Activated CD4-positive, alpha-beta T cell treated with anti-CD3 and anti-CD28 coated beads for 24 hours (primary cell): Measurements from ENCODE around the gene RASA3.
"Not testable (repeated sequence)": the region's sequence is repeated elsewhere in the genome, so short reads cannot be mapped to it uniquely, and the experiment has no call there.

ENCODE experiments used
- DNase-seq, 2 donors: peaks; one replicate each; pipeline ENCODE4 v3.0.0-alpha.2; 2020; ENCODE audit warnings: low read depth in 2 of 2

RASA3 gene

DNA sequence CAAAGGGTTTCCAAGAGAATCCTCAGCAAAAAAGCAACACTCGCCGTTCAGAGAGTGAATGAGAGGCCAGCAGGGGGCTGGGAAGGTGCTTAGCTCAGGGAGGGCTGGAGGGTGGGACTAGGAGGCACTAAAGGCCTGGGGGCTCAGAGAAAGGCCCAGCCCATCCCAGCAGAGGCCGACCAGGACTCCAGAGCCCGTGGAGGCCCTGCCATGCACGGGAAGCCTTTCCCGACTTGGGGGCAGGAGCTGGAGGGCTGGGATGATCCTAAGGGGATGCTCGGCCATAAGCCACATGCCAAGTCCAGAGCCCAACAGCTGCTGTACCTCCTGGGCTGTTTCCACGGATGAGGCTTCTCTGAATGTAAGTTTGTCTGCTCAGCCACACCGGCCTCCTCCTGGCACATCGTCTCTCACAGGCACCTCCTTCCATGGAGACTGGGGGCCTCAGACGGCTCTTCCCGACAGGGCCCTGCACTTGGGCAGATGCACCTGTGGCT, 19.5 kb downstream of the RASA3 start:
- no peak for DNase-seq

DNA sequence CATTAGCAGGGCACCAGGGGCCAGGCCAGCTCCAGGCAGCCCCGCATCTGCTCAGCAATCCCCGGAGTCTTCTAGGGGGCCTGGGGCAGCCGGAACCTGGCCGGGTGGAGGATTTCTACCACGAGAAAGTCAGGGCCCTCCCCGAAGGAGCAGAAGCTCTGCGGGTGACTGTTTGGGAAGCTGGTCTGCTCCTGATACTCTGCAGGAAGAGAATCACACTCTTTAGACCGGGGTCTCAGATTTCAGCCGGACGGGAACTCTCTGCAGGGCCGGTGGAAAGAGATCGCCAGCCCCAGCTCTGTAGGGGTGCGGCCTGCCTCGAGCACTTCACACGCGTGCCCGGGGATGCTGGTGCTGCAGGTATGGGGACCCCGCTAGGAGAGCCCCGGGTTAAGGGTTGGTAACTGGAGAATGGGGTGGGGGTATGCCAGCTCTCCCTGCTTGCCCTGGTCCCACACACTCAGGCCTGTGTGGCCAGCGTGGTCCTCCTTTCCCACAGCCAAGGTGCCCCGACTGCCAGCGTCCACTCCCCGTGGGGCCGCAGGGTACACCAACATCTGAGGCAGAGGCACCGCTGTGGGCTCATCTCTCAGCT, 20.1 kb downstream of the RASA3 start:
- DNase-seq = no peak

DNA sequence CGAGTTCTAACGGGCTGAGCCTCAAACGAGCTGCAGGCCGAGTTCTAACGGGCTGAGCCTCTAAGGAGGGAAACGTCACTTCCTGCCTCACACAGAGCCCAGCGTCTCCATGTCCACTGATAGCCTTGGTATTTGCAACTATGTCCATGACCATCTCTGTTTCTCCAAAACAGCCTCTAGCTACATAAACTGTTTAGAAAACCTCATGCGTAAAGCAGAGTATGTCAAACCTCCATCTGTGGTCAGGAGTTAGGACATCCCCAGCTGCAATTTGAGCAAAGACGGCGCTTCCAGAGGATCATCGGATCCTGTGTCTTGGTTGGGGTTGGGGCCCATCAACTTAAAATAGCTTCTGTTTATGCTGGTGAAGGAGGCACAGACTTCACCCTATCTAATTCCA, 20.8 kb downstream of the RASA3 start:
- no peak for DNase-seq

DNA sequence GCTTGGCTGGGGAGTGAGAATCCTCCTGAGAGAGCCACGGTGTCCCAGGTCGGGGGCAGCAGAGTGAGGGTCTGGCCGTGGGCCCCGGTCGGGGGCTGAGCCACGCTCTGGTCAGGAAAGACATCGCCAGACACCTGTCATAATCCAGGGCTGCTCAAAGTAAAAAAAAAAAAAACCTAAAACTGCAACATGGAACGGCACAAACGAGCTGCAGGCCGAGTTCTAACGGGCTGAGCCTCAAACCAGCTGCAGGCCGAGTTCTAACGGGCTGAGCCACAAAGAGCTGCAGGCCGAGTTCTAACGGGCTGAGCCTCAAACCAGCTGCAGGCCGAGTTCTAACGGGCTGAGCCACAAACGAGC, 21.6 kb downstream of the RASA3 start:
- not testable (repeated sequence) for DNase-seq

DNA sequence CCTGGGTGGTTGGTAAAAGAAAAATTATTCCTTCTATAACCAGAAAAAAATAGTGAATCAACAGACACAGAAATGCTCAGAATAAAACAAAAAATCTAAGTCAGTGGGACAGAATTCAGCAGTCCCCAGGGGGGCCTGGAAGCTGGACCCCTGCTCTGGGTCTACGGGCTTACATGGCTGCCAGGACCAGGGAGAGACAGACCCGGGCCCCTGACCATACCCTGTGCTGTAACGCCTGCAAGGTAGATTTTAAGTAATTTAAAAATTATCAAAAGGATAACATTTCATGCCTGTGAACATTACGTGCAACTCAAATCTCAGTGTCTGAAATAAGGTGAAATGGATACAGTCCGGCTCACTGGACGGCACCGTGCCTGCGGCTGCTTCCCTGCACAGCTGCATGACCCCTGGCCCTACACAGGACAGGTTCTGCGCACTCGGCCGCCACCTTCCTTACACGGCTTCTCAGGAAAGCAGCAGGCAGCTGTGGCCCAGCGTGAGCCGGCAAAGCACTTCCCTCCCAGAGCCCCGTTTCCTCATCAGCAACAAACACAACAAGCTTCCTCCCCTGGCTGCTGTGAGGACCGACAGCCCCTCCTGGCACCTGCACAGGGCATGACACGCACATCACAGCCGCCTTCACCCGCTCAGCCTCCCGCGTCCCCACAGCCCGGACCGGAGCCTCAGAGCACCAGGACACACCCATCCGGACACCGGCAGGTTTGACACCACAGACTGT, 22.2 kb downstream of the RASA3 start:
- peak in 1 of 2 donors; percentile 41 for DNase-seq

DNA sequence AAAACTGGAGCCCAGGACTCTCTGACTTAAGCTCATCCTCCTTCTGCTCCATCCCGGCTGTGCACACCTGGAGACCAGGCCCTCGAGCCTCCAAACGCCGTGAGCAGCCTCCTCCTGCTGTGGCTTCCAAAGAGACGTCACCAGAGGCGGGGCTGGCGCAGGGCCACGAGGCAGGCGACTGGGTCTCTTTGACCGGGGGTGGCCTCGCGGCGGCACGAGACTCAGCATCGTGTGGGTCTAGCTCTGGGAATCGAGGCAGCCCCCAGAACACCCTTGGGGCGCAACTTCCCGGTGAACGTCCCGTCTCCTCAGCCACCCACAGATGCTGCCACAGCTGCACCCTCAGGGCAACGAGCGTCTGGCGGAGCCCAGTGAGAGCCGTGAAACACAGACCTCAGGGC, 22.8 kb downstream of the RASA3 start:
- DNase-seq = peak in 1 of 2 donors; percentile 41

DNA sequence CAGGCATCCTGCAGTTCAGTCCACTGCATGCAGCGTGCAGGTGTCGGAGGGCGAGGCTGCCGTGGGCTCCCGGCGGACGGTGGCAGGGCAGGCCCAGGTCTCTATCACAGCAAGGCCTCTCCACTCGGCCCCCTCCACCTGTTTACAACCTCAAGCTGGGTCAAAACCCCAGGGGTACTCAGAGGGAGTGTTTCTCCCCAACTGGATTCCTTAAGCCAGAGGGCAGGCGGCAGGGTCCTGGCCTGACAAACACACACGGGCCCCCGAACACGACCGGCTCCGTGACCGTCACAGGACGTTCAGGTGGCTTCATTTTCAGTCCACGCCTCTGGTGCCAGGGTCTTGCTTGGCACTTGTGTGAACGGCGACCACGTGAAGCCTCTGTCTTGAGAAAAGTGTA, 23.5 kb downstream of the RASA3 start:
- no peak for DNase-seq

DNA sequence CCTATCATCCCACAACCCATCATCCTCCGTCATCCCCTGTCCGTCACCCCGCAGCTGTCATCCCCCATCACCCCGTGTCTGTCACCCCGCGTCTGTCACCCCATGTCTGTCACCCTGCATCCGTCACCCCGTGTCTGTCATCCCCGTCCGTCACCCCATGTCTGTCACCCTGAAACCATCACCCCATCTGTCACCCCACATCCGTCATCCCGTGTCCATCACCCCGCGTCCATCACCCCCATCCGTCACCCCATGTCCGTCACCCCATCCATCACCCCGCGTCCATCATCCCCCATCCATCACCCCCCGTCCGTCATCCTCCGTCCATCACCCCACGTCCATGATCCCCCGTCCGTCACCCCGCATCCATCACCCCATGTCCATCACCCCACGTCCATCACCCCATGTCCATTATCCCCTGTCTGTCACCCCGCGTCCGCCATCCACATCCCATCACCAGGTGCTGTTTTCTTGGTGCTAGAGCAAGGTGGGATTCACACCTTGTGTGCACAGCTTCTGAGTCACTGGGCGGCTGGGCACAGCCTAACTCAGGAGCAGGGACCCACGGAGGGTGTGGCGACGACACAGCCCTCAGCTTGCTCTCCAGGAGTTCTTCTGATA, 24.2 kb downstream of the RASA3 start:
- DNase-seq = no peak

DNA sequence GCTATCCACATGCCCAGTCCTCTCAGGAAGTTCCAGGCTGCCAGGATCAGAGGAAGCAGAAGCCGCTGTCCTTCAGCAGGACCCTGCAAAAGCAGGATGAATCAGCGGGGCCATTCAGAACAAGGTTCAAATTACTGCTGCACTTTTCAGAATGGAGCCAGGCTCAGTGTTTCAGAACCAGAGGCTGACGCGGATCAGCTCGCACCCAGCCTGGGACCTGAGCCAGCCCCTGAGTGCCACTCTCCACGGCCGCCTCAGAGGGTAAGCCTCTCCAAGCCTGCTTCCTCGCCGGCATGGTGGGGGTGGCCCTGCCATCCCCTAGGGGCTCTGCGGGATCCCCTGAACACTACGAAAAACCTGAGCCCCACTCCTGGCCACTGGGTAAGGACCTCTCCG, 24.7 kb downstream of the RASA3 start:
- no peak for DNase-seq

DNA sequence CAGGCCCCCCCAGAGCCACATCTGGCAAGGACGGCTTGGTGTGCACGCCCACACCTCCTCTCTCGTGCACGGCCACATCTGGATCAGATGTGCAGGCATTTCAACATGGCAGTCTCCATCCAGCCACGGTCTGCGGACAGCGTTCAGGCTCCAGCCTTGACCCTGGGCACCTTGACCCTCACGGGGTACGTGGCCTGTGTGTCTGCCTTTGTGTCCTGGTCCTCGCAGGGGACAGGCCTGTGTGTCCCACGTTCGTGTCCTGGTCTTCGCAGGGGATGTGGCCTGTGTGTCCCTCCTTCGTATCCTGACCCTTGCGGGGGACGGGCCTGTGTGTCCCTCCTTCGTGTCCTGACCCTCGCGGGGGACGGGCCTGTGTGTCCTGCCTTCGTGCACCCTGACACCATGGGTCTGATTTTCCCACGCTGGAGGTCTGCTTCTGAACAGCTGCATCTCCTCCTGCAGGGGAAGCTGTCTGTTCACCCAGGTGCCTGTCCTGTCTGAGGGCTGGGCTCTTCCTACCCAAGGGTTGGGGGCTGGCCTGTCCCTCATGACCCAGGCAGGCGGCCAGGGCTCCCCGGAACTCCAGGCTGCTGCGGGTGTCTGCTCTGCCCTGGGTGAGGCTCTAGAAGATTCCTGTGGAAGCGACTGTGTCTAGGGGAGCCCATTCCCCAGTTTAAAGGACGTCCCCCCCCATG, 25.3 kb downstream of the RASA3 start:
- DNase-seq = no peak

DNA sequence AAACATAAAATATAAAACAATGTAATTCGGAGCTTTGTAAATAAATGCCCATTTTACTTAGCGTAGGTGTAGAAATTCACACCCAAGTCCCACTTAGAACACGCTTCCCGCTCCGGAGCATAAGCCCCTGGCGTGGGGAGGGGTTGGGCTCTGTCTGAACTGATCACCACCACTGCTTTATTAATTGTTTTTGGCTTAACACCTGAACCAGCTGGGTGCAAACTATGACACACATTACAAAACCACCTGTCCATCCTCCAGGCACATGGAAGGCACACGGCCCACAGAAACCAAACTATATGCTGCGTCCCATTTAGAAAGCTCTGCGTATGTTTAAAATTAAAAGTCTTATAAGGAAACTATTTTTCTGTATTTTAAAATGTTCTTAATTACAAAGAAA, 25.9 kb downstream of the RASA3 start:
- DNase-seq = no peak

DNA sequence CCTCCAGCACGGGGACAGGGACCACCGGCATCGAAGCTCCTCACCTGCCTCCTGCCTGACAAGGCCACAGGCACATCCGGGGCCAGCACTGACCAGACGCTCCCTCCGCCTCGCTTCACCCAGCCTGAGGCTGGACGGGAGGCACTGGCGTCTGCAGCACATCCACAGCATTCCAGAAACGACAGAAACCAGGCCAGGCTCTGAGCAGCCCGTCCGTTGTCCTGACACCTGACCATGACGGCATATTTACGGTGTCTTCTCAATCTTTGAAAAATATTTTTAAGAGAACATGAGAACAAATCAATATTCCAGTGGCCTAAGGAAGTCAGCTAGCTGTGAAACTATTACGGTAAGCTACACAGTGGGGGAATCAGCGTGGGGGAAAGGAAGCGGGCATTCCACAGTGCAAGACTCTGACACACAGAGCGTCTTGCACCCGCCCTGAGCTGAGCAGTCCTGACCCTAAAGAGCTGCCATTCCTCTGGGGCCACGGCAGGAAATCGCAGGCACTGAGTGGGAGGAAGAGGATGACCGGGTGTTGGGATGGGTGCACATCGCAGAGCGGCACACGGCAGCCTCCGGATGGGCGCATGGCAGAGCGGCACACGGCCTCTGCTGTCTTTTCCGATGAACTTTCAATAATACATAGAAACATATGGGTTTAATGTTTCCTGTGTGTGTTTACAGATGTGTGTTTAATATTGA, 26.8 kb downstream of the RASA3 start:
- no peak for DNase-seq

DNA sequence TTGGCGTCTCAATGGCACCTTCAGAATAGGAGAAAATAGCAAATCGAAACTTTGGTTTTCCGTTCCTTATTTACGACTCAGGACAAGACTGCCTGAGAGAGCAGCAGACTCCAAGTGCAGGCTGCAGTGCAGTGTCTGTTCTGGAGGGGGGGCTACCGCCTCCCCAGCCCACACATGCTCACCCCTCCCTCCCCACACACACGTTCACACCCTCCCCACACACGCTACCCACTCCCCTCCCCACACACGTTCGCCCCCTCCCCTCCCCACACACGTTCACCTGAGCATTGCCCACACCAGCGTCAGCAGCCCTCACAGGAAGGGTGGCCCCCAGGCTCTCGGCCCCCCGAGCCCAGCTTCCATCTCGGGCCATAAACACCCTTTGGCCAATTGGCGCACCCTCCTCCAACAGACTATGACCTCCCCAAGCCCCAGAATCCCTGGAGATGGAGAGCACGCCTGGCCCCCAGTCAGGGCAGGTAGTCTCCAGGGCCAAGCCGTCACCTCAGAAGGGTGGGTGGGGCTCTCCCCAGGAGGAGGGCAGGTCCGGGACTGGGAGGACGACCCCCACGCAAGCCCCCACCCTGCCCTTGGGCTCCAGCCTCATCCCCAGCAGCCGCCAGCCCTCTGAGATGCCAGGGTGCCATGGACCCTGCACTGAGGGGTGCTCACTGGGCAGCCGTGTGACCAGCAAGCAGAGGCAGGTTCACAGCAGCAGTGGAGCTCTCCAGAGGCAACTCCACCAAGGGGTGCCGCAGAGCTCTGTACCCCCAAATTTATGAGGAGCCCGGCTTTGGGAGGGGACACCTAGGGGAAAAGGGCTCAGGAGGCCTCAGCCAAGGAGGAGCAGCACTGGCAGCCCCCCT, 27.5 kb downstream of the RASA3 start:
- no peak for DNase-seq

DNA sequence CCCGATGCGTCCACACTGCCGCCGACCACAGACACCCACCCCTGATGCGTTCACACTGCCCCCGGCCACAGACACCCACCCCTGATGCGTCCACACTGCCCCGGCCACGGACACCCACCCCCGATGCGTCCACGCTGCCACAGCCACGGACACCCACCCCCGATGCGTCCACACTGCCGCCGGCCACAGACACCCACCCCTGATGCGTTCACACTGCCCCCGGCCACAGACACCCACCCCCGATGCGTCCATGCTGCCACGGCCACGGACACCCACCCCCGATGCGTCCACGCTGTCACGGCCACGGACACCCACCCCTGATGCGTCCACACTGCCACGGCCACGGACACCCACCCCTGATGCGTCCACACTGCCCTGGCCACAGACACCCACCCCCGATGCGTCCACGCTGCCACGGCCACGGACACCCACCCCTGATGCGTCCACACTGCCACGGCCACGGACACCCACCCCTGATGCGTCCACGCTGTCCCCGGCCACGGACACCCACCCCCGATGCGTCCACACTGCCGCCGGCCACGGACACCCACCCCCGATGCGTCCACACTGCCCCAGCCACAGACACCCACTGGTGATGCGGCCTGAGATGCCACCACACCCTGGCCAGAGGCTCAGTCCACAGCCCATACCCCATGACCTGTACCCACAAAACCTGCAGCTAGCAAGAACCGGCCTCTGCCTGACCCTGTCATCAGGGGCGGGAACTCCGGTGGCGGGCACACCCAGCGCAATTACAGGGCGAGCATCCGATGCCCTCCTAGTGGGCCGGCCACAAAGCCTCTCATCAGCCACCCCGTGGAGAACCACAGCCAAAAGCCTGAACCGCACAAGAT, 28.4 kb downstream of the RASA3 start:
- DNase-seq = no peak

DNA sequence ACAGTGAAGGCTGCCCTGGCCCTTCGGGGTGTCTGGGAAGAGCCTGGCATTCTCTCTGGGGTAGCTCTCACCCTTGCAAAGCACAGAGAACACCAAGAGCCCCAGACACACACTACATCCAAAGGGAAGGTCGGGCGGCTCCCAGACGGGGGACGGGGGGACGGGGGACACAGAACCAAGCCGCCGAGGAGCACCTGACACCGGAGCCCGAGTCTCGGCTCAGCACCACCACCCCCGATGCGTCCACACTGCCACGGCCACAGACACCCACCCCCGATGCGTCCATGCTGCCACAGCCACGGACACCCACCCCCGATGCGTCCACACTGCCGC, 29.2 kb downstream of the RASA3 start:
- not testable (repeated sequence) for DNase-seq

DNA sequence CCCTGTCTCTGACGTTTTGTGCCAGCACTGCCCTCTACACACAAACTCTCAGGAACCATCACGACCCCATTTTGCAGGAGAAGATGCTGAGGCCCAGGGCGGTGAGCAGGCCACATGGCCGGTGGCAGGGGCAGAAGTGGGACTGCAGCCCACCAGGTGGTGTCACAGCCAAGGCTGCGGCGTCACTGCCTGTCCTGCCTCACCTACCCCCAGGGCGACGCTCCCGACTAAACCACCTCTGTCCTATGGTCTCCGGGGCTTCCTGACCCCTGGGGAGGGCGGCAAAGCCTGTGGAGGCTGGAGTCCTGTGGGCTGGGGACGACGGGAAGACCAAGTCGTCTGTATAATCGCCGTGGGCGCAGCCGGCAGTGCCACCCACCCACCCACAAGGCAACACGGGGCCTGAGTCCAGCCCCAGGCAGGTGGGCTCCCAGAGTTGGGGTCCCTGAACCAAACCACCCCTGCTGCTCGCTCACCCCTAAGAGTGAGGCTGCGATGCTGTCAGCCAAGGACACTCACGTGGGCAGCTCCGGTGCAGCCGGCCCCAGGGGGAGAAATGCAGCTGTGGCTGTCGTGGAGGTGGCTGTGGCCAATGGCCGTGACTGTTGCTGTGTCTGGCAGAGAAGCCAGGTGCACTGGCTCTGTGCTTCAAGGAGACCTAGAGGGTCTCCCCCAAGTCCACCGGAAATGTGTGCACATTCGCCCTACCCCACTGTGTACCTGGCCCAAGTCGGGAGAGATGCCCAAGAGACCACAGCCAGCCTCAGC, 29.7 kb downstream of the RASA3 start:
- no peak for DNase-seq

DNA sequence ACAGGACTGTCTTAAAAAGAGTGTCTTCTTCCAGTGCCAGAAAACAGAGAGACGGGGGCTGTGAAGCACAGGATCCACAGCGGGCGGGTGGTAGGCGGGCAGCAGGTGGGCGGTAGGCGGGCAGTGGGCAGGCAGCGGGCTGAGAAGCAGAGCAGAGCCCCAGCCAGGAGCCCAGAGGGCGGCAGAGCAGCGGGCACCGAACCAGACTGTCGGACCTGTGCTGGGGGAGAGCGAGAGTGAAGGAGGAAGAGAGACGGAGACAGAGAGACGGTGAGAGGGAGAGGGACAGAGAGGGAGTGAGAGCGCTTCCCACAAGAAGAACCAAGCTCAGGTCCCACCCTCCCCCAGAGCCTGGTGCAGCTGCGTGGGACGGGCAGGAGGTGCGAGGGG, 30.3 kb downstream of the RASA3 start:
- no peak for DNase-seq

DNA sequence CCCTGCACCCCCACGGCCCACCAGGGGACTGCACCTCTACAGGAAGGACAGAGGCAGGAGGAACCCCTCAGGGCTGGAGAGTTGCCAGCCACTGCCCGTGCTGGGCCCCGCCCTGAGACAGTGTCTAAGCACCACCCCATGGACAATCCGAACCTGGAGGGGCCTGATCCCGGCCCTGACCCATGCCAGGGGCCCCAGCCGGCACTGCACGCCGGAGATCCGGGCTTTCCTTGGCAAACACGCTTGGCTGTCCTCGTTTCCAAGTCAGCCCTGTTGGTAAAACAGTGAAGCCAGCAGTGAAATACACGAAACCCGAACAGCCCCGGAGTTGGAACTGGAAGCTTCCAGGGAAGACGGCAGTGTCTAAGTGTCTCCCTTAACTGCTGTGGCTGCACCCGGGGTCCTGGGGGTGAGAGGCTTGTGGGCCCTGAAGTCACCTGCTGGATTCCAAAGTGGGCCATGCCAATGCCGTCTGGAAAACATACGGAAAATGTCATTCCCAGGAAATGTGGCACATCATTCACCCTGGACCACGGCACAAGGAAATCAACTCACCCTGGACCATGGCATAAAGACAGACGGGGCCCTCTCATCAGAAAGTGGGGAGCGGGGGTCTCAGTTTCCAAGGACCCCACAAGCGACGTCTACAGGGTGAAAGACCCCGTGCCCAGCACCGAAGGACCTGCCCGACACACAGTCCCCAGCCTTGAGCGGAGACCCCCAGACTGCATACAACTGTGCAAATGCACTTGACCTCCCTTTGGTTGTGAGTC, 30.9 kb downstream of the RASA3 start:
- DNase-seq = no peak
